ENCODE results near the gene RTKN2. TPM values are rescaled to one million over a fixed set of nuclear protein-coding genes. Genes with fewer than 3 reads are reported as not detected.
A peak's percentile ranks its signal among the peaks of the same experiment; 100 is the strongest.

Gene RTKN2
- total and polyA plus RNA-seq, 2 experiments from 2014 or later = 1.1 to 4.4 TPM

GRCh38 chr10:62233356-62234076 is 35.1 kb downstream of the RTKN2 start:
- TF ChIP-seq CTCF (IDR thresholded peaks at IDR 0.05; ENCODE audit: low read depth, low read length) = no peak
- Histone ChIP-seq H3K4me1 (ENCODE audit: low read depth) (peaks cover 9% of the 10 kb centered on the region), H3K27me3 (no peaks in the 10 kb centered on the region), H3K36me3 (no peaks in the 10 kb centered on the region), H3K27ac (no peak overlapping the region), H3K4me3 (no peak overlapping the region), H3K9me3 (ENCODE audit: low read depth) (no peaks in the 10 kb centered on the region)
- peak in 1 of 2 donors; percentile 54 for DNase-seq (ENCODE audit: low read depth in 1 of 2, low spot score in 1 of 2)

- Histone ChIP-seq H3K36me3 (no peaks in the 10 kb centered on the region), H3K27me3 (no peaks in the 10 kb centered on the region), H3K9me3 (ENCODE audit: low read depth) (no peaks in the 10 kb centered on the region), H3K27ac (no peak overlapping the region), H3K4me3 (no peak overlapping the region), H3K4me1 (ENCODE audit: low read depth) (no peaks in the 10 kb centered on the region)
- TF ChIP-seq CTCF (IDR thresholded peaks at IDR 0.05; ENCODE audit: low read depth, low read length) = no peak
- DNase-seq (ENCODE audit: low read depth in 1 of 2, low spot score in 1 of 2) = no peak
These were observed 36.8 kb downstream of the RTKN2 start for GRCh38 chr10:62231805-62232204.

- no peaks in the 10 kb centered on the region for H3K4me1 ChIP-seq (ENCODE audit: low read depth)
- H3K27me3 ChIP-seq = no peaks in the 10 kb centered on the region
- no peak overlapping the region for H3K27ac ChIP-seq
- no peaks in the 10 kb centered on the region for H3K9me3 ChIP-seq (ENCODE audit: low read depth)
- peak in 1 of 2 donors; percentile 87 for DNase-seq (ENCODE audit: low read depth in 1 of 2, low spot score in 1 of 2)
- no peaks in the 10 kb centered on the region for H3K36me3 ChIP-seq
- TF ChIP-seq CTCF (IDR thresholded peaks at IDR 0.05; ENCODE audit: low read depth, low read length) = no peak
- H3K4me3 ChIP-seq = no peak overlapping the region
These were observed 37.3 kb downstream of the RTKN2 start for GRCh38 chr10:62231371-62231770.

- no peak overlapping the region for H3K4me3 ChIP-seq
- no peak for DNase-seq (ENCODE audit: low read depth in 1 of 2, low spot score in 1 of 2)
- no peak for TF ChIP-seq CTCF (IDR thresholded peaks at IDR 0.05; ENCODE audit: low read depth, low read length)
- no peaks in the 10 kb centered on the region for H3K9me3 ChIP-seq (ENCODE audit: low read depth)
- no peaks in the 10 kb centered on the region for H3K27me3 ChIP-seq
- no peaks in the 10 kb centered on the region for H3K4me1 ChIP-seq (ENCODE audit: low read depth)
- H3K36me3 ChIP-seq = no peaks in the 10 kb centered on the region
- H3K27ac ChIP-seq = no peak overlapping the region
These were observed 38.1 kb downstream of the RTKN2 start for GRCh38 chr10:62230344-62231121.

GRCh38 chr10:62225362-62225761 is 43.3 kb downstream of the RTKN2 start:
- no peak for TF ChIP-seq CTCF (IDR thresholded peaks at IDR 0.05; ENCODE audit: low read depth, low read length)
- no peak for DNase-seq (ENCODE audit: low read depth in 1 of 2, low spot score in 1 of 2)
- no peak overlapping the region for H3K4me3 ChIP-seq
- no peak overlapping the region for H3K27ac ChIP-seq
- H3K4me1 ChIP-seq (ENCODE audit: low read depth) = no peaks in the 10 kb centered on the region
- H3K36me3 ChIP-seq = no peaks in the 10 kb centered on the region
- H3K27me3 ChIP-seq = no peaks in the 10 kb centered on the region
- H3K9me3 ChIP-seq (ENCODE audit: low read depth) = no peaks in the 10 kb centered on the region

All from cardiac muscle cell (in vitro differentiated cells and primary cell).